Neuron (in vitro differentiated cells): ENCODE measurements around the gene VAV2.
"Not testable (repeated sequence)": the region's sequence is repeated elsewhere in the genome, so short reads cannot be mapped to it uniquely, and the experiment has no call there.

Source experiments
- H2AFZ ChIP-seq: one replicate; pipeline ENCODE4 v1.6.1; 2013; ENCODE audit warnings: low read depth, mild to moderate bottlenecking, inconsistent platforms, low read length, moderate library complexity
- H3K27me3 ChIP-seq: one replicate; pipeline ENCODE4 v1.6.1; 2013; ENCODE audit warnings: low read length; ENCODE audit not compliant: insufficient read depth
- H3K36me3 ChIP-seq: one replicate; pipeline ENCODE4 v1.6.1; 2013; ENCODE audit warnings: low read length; ENCODE audit not compliant: insufficient read depth
- H3K4me1 ChIP-seq: one replicate; pipeline ENCODE4 v1.6.1; 2013; ENCODE audit warnings: low read length; ENCODE audit not compliant: insufficient read depth
- H3K4me3 ChIP-seq: 2 replicates; pipeline ENCODE4 v1.5.1; 2013; ENCODE audit warnings: mild to moderate bottlenecking, low read length, moderate library complexity
- H3K9me3 ChIP-seq: one replicate; pipeline ENCODE4 v1.6.1; 2013; ENCODE audit warnings: low read length

Gene VAV2

DNA sequence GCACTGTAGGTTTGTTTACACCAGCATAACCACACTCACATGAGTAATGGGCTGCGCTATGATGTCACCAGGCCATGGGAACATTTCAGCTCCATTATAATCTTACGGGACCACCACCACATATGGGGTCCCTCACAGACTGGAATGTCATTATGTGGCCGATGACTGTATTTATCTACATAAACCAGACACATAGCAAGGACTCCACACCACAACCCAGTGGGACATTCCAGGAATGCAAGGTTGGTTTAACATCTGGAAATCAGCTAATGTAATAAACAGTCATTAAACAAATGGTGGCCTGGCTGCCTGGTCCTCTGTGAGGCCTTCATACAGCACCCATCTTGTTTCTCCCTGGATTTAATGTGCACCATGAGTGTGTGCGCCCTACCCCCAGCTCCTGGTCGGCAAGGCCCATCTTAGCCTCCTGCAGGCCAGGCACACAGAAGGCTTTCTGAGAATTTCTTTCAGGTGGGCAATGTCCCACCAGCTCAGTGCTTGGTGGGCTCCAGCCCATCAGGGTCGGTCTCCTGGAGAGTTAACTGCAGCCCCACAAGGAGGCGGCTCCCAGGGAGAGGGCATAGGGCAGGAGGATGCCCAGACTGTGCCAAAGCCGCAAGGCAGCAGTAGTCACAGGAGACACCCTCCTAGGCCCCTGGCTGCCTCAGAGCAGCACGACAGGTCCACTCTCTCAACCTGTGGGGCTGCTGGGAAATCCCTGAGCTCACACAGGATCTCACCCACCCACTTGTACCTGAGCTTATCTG, 218.1 kb downstream of the VAV2 start:
- Histone ChIP-seq H3K27me3 (no peaks in the 10 kb centered on the region), H2AFZ (no peak overlapping the region), H3K36me3 (peaks cover 73% of the 10 kb centered on the region), H3K4me1 (no peaks in the 10 kb centered on the region), H3K9me3 (peaks cover 6% of the 10 kb centered on the region), H3K4me3 (no peak overlapping the region)

DNA sequence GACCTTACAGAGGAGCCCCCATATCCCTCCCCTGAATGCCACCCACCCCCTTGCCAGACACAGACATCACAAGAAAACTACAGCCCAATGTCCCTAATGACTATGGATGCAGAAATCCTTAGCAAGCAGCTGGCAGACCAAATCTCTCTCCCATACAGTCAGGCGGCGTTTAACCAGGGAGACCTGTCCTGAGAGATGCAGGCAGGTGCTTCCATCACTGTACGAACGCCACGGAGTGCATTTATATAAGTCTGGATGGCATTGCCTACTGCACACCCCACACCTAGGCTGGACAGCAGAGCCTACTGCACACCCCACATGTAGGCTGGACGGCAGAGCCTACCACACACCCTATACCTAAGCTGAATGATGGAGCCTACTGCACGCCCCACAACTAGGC, 219.5 kb downstream of the VAV2 start:
- H2AFZ ChIP-seq: no peak overlapping the region
- peaks cover 20% of the 10 kb centered on the region for H3K9me3 ChIP-seq
- H3K27me3 ChIP-seq: no peaks in the 10 kb centered on the region
- peaks cover 79% of the 10 kb centered on the region for H3K36me3 ChIP-seq
- H3K4me3 ChIP-seq: no peak overlapping the region
- H3K4me1 ChIP-seq: no peaks in the 10 kb centered on the region

DNA sequence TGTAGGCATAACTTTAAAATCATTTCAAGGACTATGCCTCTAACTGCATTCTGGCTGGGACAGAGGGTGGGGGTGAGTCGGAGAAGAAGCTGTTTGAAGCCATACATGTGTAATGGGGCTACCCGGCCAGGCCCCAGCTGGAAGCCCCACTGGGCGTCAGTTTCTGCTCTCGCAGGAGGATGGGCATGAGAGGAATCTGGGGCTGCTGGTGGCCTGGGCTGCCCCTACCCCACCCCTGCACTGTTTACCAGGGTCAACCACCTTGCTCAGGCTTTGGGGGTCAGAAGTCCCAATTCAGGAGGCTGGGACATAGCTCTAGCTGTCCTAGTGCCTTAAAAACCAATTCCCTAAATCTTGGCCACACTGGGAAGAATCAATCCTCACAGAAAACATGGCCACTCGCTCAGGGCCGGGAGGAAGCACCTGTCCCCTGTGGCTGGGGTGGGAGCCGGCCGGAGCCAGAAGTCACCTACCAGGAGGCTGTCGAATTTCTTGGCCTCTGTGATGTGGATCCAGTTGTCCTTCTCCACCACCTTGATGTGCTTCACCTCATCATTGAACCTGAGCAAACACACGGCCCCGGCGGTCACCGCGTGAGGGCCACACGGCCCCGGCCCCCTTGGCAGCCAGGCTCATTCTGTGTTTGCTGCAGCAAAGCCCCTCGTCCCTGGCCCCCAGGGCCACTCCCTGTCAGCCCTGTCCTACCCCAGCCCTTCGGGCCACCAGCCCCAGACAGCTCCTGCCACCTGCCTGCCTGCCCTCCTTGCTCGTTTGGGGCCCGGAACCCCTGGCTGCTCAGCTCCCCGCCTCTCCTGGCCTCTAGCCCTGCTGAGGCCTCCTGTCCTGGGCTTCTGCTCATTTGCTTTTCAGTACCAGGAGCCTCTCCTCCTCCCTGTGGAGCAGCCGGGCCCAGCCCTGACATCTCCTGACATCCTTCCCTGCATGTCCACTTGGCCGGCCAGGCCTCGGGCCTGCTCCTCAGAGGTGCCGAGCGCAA, 220.3 kb downstream of the VAV2 start:
- peaks cover 76% of the 10 kb centered on the region for H3K36me3 ChIP-seq
- peaks cover 24% of the 10 kb centered on the region for H3K9me3 ChIP-seq
- no peak overlapping the region for H3K4me3 ChIP-seq
- no peaks in the 10 kb centered on the region for H3K27me3 ChIP-seq
- no peaks in the 10 kb centered on the region for H3K4me1 ChIP-seq
- H2AFZ ChIP-seq: no peak overlapping the region

DNA sequence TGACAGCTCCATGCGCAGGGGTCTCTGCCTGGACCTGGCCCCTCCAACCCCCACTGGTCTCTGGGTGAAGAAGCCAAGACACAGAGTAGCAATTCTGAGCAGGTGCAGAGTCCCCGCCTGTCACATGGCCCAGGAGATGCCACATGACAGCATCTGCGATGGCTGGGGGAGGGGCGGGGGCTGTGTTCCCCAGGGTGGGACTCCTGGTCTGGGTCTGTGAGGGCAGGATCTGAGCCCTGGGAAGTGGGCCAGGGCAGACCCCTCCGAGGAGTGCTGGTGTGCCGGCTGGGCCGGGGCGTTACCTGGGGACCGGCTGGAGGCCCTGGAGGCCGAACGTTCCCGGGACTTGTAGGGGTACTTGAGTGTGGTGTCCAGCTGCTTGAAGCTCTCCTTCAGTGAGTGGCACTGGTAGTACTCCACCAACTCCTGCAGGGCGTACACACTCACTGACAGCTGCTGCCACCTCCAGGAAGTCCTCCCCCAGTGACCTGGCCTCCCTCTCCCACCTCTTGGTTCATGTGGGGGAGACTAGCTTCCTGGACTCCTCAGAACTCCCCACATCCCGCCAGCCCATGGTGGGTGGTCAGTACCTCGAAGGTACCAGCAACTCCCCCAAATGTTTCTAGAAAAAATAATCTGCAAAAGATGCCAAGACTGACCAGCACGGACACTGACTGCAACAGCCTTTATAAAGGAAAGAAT, 221.9 kb downstream of the VAV2 start:
- Histone ChIP-seq H3K4me3 (no peak overlapping the region), H3K36me3 (peaks cover 73% of the 10 kb centered on the region), H3K9me3 (peaks cover 24% of the 10 kb centered on the region), H2AFZ (no peak overlapping the region), H3K4me1 (no peaks in the 10 kb centered on the region), H3K27me3 (no peaks in the 10 kb centered on the region)

DNA sequence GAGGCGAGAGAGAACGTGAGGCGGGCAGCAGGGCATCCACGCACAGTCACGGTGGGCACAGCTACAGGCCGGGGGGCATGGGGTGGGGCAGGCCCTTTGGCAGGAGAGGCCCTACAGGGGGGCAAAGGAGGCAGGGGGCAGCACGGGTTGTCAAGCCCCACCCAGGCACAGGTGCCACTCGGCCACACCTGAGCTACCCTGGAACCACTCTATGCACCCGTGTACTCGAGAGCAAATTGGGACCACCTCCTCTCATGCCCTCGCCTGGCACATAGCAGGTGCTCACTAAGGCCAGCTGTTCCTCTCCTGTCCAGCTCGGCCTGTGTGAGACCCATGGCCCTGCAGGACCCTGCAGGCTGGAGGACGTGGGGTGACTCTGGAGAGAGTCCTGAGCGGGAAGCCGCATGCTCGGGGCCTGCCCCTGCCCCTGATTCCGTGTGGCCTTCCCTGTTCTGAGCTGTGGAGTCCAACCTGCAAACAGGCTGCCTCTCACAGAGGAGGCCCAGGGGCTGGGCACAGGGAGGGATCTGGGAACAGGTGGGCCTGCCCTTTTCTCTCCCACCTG, 222.5 kb downstream of the VAV2 start:
- peaks cover 24% of the 10 kb centered on the region for H3K9me3 ChIP-seq
- H3K4me3 ChIP-seq: no peak overlapping the region
- H3K27me3 ChIP-seq: no peaks in the 10 kb centered on the region
- H3K36me3 ChIP-seq: peaks cover 72% of the 10 kb centered on the region
- H3K4me1 ChIP-seq: no peaks in the 10 kb centered on the region
- H2AFZ ChIP-seq: no peak overlapping the region

DNA sequence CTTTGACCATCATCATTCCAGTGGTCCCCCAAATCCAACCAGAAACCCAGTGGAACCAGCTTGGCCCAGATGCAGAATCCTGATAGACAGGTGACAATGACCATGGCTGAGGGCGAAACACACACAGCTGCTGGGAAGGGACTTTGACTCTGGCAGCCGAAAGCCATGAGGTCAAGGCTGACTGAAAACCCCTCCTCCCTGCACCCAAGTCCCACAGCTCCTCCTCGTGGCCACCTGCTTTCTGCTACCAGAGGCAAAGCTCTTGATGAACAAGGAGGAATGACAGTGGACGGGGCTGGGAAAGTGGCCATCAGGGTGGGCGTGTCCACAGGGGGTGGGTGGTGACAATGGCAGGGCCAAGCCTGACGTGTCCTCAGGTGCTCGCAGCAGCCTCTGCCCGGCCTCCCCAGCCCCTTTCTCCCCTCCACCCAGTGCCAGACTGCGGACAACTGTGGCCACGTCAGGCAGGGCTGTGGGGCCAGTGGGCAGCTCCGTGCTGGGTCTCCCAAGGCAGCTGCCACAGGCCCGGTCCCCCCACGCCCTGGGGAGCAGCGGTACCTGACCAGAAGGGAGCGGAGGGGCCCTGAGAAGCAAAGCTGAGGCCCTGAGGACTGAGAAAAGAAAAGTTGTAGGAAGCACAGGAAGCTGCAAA, 223.1 kb downstream of the VAV2 start:
- Histone ChIP-seq H2AFZ (no peak overlapping the region), H3K4me3 (no peak overlapping the region)

DNA sequence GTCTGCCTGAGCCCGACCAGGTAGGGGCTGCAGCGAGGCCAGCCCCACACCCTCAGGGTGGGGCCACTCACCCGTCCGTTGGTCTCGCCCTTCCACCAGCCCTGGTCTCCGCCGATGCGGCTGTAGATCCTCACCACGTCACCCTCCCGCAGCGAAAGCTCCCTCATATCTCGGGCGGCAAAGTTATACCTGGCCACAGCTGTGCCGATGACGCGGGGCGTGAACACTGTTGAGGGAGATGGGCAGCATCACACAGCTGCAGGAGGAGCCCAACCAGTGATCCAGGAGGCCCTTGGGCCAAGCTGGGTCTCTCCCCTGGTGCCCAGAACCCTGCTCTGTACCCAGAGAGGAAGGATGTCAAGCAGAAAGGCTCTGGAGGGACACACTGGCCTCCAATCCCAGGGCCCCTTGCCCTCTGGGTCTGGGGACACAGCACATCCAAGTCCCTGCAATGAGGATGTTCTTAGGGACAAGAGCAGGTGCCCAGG, 223.7 kb downstream of the VAV2 start:
- H3K36me3 ChIP-seq: peaks cover 72% of the 10 kb centered on the region
- H3K4me1 ChIP-seq: no peaks in the 10 kb centered on the region
- no peak overlapping the region for H3K4me3 ChIP-seq
- no peaks in the 10 kb centered on the region for H3K27me3 ChIP-seq
- H2AFZ ChIP-seq: no peak overlapping the region
- H3K9me3 ChIP-seq: peaks cover 27% of the 10 kb centered on the region

More for the DNA sequence above, 223.1 kb downstream of the VAV2 start:
- H3K36me3 ChIP-seq: peaks cover 71% of the 10 kb centered on the region
- peaks cover 25% of the 10 kb centered on the region for H3K9me3 ChIP-seq
- no peaks in the 10 kb centered on the region for H3K4me1 ChIP-seq
- H3K27me3 ChIP-seq: no peaks in the 10 kb centered on the region

DNA sequence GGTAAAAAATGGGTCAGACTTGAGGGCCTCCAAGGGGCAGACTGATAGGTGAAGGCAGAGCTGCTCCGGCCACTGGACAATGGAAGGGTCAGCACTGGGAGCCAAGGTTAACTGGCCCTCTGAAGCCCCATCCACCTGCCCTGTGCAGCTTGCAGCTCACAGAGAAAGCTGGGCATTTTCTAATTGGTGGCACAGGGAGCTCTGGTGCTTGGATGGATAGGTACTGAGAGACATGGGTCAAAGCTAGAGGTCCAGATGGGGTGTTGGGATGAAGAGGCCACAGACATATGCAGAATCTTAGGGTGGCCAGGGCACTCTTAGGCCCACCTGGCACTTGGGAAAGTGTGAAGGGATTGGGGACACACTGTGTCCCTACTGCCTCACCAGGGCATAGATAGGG, 224.5 kb downstream of the VAV2 start:
- Histone ChIP-seq H3K9me3 (peaks cover 27% of the 10 kb centered on the region), H3K36me3 (peaks cover 79% of the 10 kb centered on the region), H3K4me1 (no peaks in the 10 kb centered on the region), H2AFZ (no peak overlapping the region), H3K4me3 (no peak overlapping the region), H3K27me3 (no peaks in the 10 kb centered on the region)

DNA sequence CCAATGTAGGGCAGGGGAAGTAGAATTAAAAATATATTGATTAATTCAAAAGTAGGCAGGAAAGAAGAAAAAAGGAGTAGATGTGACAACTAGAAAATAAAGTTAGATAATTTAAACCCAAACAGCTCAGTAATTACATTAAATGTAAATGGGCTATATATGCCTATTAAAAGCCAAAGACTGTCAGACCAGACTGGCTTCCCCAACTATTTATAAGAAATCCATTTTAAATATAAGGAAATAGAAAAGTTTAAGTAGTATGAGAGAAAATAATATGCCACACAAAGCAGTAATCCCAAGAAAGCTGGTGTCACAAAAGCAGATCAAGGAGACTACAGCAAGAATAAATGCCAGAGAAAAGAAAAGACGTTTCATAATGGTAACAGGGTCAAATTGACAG, 225.1 kb downstream of the VAV2 start:
- no peak overlapping the region for H2AFZ ChIP-seq
- peaks cover 76% of the 10 kb centered on the region for H3K36me3 ChIP-seq
- no peaks in the 10 kb centered on the region for H3K27me3 ChIP-seq
- H3K4me3 ChIP-seq: no peak overlapping the region
- peaks cover 27% of the 10 kb centered on the region for H3K9me3 ChIP-seq
- H3K4me1 ChIP-seq: no peaks in the 10 kb centered on the region

DNA sequence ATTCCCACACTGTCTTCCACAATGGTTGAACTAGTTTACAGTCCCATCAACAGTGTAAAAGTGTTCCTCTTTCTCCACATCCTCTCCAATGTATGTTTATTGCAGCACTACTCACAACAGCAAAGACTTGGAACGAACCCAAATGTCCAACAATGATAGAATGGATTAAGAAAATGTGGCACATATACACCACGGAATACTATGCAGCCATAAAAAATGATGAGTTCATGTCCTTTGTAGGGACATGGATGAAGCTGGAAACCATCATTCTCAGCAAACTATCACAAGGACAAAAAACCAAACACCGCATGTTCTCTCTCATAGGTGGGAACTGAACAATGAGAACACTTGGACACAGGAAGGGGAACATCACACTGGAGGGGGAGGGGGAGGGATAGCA, 225.9 kb downstream of the VAV2 start:
- Histone ChIP-seq H3K36me3 (peaks cover 78% of the 10 kb centered on the region), H3K9me3 (peaks cover 27% of the 10 kb centered on the region)
- not testable (repeated sequence) for H2AFZ ChIP-seq, H3K27me3 ChIP-seq, H3K4me1 ChIP-seq, H3K4me3 ChIP-seq

DNA sequence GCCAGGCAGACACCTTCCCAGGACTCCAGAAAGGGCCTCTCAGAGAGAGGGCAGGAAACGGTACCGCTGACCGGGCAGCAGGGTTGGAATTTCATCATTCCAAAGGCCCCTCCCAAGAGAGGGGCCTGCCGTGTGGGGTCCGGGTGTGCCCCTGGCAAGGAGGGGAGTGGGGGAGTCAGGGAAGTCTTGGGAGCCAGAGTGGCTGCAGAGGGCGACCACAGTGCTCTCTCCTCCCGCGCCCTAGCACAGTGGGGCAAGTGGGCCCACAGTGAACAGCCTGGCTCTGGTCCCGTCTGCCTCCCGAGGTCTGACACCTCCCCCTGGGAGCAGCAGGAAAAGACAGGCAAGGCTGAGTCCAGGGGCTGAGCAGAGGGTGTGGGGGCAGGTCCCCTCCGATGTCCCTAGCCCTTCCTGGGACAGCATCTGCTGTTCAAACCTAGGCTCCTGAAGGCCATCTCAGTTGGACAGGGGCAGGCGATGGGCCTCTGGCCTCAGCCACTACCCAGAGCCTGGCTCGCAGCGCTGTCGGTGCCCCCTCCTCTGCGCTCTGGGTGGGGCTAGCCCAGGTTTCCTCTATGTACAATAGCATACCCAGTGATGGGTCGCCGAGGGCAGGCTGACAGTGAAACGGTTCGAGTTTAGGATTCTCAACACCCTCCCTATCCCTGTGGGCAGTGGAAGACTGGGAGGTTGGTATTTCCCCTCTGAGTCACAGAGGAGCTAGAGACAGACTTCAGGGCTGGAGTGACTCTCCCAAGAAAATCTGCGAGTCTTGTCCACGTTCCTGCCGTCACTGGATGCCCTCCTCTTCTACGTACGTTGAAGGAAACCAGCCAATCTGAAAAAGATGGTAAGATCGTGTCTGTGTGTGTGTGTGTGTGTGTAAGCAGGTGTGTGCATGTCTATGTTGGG, 228.6 kb downstream of the VAV2 start:
- H3K4me3 ChIP-seq: no peak overlapping the region
- H3K36me3 ChIP-seq: peaks cover 67% of the 10 kb centered on the region
- no peaks in the 10 kb centered on the region for H3K4me1 ChIP-seq
- peaks cover 17% of the 10 kb centered on the region for H3K9me3 ChIP-seq
- no peak overlapping the region for H2AFZ ChIP-seq
- H3K27me3 ChIP-seq: no peaks in the 10 kb centered on the region
